HG03139 (cell line): ENCODE results near the gene ZCCHC14.
"Not testable (repeated sequence)": the region's sequence is repeated elsewhere in the genome, so short reads cannot be mapped to it uniquely, and the experiment has no call there.

ENCODE experiments used
- ATAC-seq: cut with Tn5 transposase; IDR thresholded peaks from one replicate; pipeline ENCODE4 v1.9.1; 2021; ENCODE audit not compliant: unreplicated experiment

Gene ZCCHC14

DNA sequence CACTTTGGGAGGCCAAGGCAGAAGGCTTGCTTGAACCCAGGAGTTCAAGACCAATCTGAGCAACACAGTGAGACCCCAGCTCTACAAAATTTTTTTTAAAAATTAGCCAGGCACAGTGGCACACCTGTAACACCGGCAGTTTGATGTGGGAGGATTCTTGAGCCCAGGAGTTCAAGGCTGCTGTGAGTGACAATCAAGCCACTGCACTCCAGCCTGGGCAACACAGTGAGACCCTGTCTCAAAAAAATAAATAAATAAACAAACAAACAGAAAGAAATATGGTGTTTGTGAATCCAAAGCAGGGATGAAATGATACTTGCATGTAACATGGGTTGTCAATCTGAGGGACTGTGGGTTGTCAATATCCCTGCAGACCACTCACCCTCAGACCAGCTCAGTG is 125.9 kb downstream of the ZCCHC14 start:
- no peak for ATAC-seq

DNA sequence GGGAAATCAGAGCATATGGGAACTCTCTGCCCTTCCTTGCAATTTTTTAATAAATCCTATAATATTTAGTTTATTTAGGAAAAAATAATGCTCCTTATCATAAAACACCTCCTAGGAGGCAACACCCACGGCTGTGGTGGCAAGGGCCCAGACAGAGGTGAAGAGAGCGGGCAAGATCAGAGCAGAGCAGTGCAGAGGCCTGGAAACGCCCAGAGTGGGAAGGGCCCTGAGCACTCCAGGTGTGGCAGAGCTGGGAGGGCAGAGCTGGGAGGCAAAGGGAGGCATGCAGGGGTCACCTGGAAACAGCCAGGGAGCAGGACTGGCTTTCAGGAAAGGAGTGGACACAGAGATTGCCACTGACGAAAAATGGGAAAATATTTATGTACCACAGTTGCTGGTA is 126.5 kb downstream of the ZCCHC14 start:
- no peak for ATAC-seq

DNA sequence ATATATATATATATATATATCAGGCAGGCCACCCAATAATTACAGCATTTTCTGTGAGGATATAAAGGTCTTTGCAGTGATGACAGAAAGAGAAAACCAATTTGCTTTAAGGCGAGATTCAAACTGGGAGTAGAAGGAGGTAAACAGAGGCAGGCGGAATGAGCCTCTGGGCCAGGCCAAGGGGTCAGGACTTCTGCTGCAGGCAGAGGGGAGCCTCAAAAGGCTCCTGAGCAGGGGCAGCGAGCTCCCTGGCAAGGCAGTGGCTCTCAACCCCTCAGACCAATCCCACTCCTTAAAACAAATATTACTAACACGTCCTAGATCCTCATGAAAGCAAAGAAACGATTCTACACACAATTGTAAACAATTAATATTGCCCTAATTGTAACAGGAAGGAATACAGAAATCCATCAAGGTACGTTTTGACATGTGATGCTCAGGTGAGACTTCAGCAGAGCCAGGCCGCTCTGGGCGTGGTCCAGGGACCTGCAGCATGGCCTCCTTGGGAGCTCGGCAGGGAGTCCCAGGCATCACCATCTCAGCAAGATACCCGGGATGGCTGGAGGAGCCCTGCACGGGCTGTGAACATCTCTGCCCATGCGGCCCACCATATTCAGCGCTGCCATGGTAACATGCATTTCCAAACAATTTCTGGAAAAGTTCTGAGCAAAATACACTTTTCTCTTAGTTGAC is 127.7 kb downstream of the ZCCHC14 start:
- ATAC-seq: no peak

DNA sequence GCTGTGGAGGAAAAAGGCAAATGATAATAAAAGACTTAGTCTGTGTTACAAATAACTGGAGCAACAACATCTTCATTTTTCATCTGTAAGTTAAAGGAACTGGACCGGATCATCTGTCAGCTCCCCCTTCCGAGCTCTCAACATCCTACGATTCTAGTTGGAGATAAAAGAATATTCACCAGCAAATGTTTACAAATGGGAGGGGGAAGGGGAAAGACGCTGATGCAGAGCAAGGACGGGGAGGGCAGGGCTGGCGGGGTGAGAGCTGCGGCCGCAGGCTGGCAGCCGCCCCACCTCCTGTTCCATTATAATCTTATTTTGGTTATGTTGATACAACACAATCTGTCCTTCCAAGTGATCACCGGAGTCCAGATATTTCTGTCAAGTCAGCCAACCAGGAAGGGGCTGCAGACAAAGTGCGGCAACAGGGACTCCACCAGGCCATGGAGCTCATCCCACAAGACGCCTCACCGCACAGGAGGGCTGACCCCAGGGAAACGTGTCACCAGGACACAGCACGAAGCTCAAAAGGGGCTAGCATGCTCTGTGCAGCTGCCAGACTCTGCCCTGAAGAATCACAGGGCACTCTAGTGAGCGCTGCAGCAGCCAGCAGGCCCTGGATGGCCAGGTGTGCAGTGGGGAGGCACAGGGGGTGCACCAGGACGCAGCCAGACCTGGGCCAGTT is 128.9 kb downstream of the ZCCHC14 start:
- ATAC-seq: no peak

GRCh38 chr16:87362828-87363559 is 129.8 kb downstream of the ZCCHC14 start:
- ATAC-seq: not testable (repeated sequence)

GRCh38 chr16:87361916-87362619 is 130.8 kb downstream of the ZCCHC14 start:
- no peak for ATAC-seq

GRCh38 chr16:87360862-87361610 is 131.8 kb downstream of the ZCCHC14 start:
- ATAC-seq: no peak

DNA sequence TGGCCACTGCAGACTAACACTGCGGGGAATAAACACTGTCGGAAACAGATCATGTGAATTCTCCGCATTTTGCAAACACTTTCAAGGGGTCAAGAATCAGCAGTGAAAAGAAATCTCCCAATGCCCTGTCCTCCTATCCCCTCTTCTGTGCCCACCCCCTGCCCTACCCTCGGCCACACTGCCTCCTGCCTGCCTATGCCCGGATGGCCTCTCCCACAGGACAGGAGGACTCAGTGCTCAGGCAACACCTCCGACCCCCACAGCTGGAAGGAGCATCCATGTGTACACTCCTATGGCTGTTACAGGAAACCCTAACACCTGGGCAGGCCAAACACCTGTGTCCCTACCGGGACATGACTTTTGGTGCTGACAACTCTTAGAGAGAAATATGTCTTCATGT is 133.7 kb downstream of the ZCCHC14 start:
- no peak for ATAC-seq

DNA sequence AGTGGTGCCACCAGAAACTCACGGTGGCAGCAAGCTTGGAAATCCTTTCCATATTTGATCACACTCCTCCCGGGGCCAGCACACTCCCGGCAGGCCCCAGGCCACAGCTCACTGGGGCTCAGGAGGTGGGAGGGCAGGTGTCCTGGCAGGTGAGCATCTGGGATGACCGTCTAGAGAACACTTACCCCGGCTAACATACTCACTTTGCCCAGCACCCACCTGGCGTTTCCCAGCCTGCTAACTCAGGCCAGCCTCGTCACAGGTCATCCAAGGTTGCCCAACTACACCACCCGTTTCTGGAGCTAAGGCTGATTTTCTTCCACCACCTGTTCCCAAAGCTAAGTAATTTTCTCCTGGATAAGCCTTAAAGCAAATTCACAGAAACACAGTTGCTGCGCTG is 134.1 kb downstream of the ZCCHC14 start:
- ATAC-seq: no peak

- ATAC-seq: no peak
These were observed 134.6 kb downstream of the ZCCHC14 start for GRCh38 chr16:87358250-87358649.

DNA sequence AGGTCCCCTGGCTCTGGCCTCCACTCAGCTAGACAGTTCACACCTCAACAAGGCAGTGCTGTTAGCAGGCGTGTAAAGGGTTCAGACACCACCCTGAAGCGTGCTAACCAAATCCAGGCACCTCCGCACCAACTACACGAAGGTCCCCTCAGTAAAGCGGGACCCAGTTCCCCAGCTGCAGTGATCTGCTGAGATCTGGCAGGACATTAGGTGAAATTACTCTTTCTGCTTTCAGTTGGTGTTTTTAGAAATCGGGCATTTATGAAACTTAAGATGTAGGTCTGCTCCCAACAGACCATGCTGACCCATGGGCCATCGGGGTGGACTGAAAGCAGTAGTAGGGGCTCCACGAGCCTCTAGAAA is 136.4 kb downstream of the ZCCHC14 start:
- ATAC-seq: no peak
